ENCODE measurements around the gene SV2B. TPM values are rescaled to one million over a fixed set of nuclear protein-coding genes. Genes with fewer than 3 reads are reported as not detected.

Gene SV2B
- total RNA-seq, 6 donors from 2014 or later: 0.40 to 1.4 (median 0.62) TPM; not detected in 2

DNA sequence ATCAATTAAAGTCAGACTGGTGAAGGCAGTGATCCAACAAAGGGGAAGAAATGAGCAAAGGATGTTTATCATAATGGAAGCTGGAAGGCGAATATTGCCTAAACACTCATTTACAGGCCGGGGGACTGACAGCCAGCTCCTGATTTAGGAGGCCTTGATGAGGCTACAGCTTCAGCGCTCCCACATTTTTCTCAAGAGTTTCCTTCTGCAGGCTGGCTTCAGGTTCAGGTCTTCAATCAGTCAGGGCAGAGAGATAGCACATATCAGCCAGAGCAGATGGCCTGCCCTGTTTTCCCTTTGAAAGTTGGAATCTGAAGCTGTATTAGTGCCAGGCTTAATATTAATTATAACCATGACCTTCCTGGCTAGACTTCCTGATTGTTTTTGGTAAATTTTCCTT, 218.9 kb downstream of the SV2B start:
- Histone ChIP-seq H3K27me3 (no peaks in the 10 kb centered on the region), H3K27ac (no peak overlapping the region), H3K9me3 (no peaks in the 10 kb centered on the region), H3K36me3 (no peaks in the 10 kb centered on the region), H3K4me3 (no peak overlapping the region), H3K4me1 (no peaks in the 10 kb centered on the region)
- ATAC-seq (ENCODE audit: low FRiP score in 2 of 2) (no peak), DNase-seq (no peak)
- TF ChIP-seq POLR2AphosphoS5 (IDR thresholded peaks at IDR 0.05): no peak
- TF ChIP-seq POLR2A (IDR thresholded peaks at IDR 0.05): no peak
- TF ChIP-seq, protein P1, sequence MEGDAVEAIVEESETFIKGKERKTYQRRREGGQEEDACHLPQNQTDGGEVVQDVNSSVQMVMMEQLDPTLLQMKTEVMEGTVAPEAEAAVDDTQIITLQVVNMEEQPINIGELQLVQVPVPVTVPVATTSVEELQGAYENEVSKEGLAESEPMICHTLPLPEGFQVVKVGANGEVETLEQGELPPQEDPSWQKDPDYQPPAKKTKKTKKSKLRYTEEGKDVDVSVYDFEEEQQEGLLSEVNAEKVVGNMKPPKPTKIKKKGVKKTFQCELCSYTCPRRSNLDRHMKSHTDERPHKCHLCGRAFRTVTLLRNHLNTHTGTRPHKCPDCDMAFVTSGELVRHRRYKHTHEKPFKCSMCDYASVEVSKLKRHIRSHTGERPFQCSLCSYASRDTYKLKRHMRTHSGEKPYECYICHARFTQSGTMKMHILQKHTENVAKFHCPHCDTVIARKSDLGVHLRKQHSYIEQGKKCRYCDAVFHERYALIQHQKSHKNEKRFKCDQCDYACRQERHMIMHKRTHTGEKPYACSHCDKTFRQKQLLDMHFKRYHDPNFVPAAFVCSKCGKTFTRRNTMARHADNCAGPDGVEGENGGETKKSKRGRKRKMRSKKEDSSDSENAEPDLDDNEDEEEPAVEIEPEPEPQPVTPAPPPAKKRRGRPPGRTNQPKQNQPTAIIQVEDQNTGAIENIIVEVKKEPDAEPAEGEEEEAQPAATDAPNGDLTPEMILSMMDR (IDR thresholded peaks at IDR 0.05): no peak
- no peak for TF ChIP-seq EP300 (IDR thresholded peaks at IDR 0.05)
- 58 to 59% methylated on average over 3 of the region's 3 CpGs for WGBS, 2 donors

DNA sequence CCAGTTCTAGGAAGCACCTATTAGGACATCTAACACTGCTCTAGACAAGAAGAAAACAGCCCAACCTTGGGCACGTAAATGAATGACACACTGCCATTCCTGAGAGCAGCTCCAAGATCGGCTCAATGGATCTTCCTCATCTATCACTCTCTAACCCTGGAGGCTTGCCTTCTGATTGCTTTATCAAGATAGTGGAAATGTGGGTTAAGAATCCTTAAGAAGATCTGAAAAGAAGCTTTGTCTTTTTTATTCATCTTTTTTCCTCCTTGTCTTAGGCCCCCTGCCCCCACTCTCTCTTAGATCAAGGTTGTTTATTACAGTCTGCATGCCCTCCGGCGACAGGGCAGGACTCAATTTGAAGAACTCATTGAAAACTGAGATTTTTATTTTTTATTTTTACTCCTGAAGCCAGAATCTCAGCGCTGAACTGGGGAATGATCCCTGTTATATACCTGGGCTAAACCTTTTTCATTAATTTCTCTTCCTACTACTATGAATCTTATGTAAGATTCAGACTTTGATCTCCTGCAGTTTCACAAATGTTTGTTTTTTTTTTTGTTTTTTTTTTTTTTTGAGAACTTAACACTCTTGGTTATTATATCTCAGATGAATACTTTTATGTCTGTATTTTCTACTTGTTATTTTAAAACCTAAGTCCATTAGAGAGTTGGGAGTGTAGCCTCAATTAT, 219.5 kb downstream of the SV2B start:
- ATAC-seq (ENCODE audit: low FRiP score in 2 of 2) (no peak), DNase-seq (no peak)
- Histone ChIP-seq H3K27ac (no peak overlapping the region), H3K27me3 (no peaks in the 10 kb centered on the region), H3K4me3 (no peak overlapping the region), H3K9me3 (no peaks in the 10 kb centered on the region), H3K36me3 (no peaks in the 10 kb centered on the region), H3K4me1 (no peaks in the 10 kb centered on the region)
- 71 to 77% methylated on average over 5 of the region's 5 CpGs for WGBS, 2 donors
- no peak for TF ChIP-seq EP300 (IDR thresholded peaks at IDR 0.05)
- no peak for TF ChIP-seq POLR2A (IDR thresholded peaks at IDR 0.05)
- TF ChIP-seq, protein P1 (IDR thresholded peaks at IDR 0.05): no peak
- no peak for TF ChIP-seq POLR2AphosphoS5 (IDR thresholded peaks at IDR 0.05)

DNA sequence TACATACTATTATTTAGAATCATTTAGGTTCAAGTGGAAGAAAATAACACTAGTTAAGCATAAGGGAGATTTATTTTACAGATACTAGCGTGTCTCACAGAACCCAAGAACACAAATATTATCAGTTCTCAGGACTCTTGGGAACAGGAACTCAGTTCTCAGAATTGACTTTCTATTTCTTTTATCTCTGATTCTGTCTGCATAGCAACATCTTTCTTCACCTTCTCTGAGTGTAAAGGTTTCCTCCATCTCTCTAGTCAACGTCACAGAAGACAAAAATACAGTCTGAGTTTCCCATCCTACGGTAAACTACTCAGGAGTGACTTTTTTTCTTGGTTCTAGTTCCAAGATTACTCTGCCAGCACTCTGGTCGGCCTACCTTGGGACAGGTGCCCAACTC, 220.0 kb downstream of the SV2B start:
- TF ChIP-seq, protein P1 (IDR thresholded peaks at IDR 0.05): no peak
- TF ChIP-seq POLR2A (IDR thresholded peaks at IDR 0.05): no peak
- Histone ChIP-seq H3K4me3 (no peak overlapping the region), H3K9me3 (no peaks in the 10 kb centered on the region), H3K36me3 (no peaks in the 10 kb centered on the region), H3K27me3 (no peaks in the 10 kb centered on the region), H3K27ac (no peak overlapping the region), H3K4me1 (no peaks in the 10 kb centered on the region)
- WGBS, 2 donors: 81 to 84% methylated on average over 4 of the region's 4 CpGs
- DNase-seq (no peak), ATAC-seq (ENCODE audit: low FRiP score in 2 of 2) (no peak)

DNA sequence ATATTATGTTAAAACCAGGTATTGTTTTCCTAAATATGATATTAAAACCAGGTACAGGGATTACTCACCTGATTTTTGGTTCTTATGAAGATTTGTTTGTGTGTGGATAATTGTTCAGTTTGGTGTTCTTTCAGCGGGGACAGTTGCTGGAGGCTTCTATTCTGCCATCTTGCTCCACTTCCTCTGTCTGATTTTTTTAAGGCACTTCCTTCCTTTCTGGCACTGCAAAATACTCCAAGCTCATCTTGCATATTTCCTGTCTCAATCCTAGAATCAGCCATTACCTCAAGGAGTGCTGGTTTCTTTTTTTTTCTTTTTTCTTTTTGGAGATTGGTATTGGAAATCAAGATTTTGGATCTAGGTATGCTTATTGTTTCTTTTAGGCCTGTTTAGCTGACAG, 229.9 kb downstream of the SV2B start:
- no peaks in the 10 kb centered on the region for H3K4me1 ChIP-seq
- 45 to 53% methylated on average over 1 of the region's 1 CpG for WGBS, 2 donors
- ATAC-seq (ENCODE audit: low FRiP score in 2 of 2) (no peak), DNase-seq (no peak)
- TF ChIP-seq POLR2A (IDR thresholded peaks at IDR 0.05): no peak
- no peak for TF ChIP-seq POLR2AphosphoS5 (IDR thresholded peaks at IDR 0.05)
- TF ChIP-seq EP300 (IDR thresholded peaks at IDR 0.05): no peak
- TF ChIP-seq, protein P1 (IDR thresholded peaks at IDR 0.05): no peak
- no peaks in the 10 kb centered on the region for H3K27me3 ChIP-seq
- H3K9me3 ChIP-seq: no peaks in the 10 kb centered on the region
- H3K36me3 ChIP-seq: no peaks in the 10 kb centered on the region
- H3K27ac ChIP-seq: no peak overlapping the region
- H3K4me3 ChIP-seq: no peak overlapping the region

DNA sequence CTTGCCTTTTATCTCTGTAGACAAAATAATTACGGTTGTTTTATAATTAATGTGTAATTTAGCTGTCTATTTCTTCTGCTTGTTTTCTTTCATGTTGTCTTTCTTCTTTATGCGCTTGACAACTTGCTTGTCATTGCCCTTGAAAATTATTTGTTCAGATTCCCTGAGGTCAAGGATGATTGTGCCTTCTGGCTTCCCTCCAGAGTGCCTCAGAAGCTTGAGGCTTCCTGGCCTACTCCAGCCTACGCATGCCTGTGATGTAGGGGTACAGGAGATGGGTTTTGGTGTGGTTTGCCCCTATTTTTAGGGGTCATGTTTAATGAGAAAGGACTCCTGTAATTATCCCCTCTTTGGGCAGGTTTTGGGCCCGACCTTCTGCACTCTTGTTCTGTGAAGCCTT, 231.5 kb downstream of the SV2B start:
- DNase-seq (no peak), ATAC-seq (ENCODE audit: low FRiP score in 2 of 2) (no peak)
- H3K27ac ChIP-seq: no peak overlapping the region
- H3K27me3 ChIP-seq: no peaks in the 10 kb centered on the region
- TF ChIP-seq POLR2AphosphoS5 (IDR thresholded peaks at IDR 0.05): no peak
- TF ChIP-seq, protein P1 (IDR thresholded peaks at IDR 0.05): no peak
- no peak for TF ChIP-seq EP300 (IDR thresholded peaks at IDR 0.05)
- TF ChIP-seq POLR2A (IDR thresholded peaks at IDR 0.05): no peak
- H3K9me3 ChIP-seq: no peaks in the 10 kb centered on the region
- H3K4me3 ChIP-seq: no peak overlapping the region
- H3K36me3 ChIP-seq: no peaks in the 10 kb centered on the region
- no peaks in the 10 kb centered on the region for H3K4me1 ChIP-seq
- 89% methylated on average over 4 of the region's 4 CpGs for WGBS, 2 donors

All from upper lobe of left lung (tissue), 6 donors.